IPS DF 19.7 (cell line): Measurements from ENCODE around the gene TTC23.

Source experiments
- DNase-seq: peaks from one replicate; pipeline ENCODE4 v3.0.0-alpha.2; 2013; ENCODE audit warnings: low read depth, low spot score

TTC23 gene

GRCh38 chr15:99165956-99166689 lies 83.3 kb downstream of the TTC23 start:
- no peak for DNase-seq

DNA sequence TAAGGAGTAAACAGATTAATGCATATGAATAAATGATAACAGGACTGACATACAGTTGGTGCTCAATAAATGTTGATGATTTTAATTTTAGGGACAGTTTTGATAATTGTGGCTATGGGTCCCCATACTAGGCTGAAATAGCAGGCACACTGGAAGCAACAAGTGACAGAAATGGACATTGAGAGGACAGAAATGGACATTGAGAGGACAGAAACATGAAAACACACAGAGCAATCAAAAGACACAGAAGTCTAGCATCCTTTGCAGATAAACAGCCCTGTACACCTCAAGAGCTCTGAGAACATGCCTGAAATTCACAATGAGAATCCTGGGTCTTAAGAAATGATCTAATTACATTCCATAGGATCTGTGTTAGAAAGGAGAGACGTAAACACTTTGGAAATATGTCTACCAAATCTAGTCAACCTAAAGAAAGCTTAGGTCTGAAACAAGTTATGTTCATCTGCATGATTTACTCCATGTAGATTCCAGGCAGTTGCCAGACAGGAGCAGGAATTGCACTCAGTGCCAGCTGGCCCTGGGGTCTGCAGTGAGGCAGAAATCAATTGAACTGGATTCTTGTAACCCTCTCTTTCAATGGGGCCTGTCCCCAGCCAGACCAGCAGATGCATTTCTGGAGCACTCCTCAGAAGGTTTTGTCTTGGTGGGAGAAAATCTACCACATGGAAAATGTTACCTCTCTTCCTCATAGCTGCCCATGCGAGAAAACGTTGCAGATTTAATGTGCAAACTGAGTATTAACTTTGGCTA lies 84.2 kb downstream of the TTC23 start:
- no peak for DNase-seq

DNA sequence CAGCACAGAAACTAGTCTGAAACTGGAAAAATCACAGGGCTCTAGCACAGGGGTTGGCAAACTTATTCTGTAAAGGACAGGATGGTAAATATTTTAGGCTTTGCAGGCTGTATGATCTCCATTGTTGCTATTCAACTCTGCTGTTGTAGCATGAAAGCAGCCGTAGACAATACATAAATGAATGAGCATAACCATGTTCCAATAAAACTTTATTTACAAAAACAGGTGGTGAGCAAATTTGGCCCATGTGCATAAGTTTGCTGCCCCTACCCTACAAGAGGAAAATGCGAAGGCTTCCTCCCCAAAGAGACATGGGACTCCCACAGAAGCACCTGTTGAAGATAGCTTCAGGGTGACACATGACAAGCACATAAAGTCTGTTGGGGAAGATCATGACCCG lies 85.3 kb downstream of the TTC23 start:
- DNase-seq = no peak

DNA sequence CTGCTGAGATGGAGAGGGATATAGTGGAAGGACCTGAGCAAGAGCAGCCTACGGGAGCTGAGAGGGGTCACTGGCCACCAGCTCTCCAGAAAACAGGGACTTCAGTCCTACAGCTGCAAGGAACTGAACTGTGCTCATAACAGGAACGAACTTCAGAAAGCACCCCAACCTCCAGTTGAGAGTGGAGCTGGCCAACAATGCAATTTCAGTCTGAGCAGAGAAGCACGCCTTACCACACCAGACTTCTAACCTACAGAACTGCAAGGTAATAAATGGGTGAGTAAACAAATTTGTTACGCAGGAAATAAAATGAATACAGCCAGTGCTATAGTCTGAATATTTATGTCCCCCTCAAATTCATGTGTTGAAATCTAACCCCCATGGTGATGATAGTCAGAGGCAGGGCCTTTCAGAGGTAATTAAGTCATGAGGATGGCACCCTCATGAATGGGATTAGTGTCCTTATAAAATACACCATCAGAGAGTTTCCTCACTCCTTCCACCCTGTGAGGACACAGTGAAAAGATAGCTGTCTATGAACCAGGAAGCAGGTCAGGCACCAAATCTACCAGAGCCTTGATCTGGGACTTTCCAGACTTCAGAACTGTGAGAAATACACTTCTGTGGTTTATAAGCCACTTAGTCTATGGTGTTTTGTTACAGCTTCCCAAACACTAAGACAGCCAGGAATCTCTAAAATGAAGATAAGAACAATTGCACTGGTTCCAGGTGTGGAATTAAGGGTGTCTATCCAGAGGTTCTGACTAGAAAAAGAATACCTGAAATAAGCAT lies 85.9 kb downstream of the TTC23 start:
- DNase-seq = no peak

DNA sequence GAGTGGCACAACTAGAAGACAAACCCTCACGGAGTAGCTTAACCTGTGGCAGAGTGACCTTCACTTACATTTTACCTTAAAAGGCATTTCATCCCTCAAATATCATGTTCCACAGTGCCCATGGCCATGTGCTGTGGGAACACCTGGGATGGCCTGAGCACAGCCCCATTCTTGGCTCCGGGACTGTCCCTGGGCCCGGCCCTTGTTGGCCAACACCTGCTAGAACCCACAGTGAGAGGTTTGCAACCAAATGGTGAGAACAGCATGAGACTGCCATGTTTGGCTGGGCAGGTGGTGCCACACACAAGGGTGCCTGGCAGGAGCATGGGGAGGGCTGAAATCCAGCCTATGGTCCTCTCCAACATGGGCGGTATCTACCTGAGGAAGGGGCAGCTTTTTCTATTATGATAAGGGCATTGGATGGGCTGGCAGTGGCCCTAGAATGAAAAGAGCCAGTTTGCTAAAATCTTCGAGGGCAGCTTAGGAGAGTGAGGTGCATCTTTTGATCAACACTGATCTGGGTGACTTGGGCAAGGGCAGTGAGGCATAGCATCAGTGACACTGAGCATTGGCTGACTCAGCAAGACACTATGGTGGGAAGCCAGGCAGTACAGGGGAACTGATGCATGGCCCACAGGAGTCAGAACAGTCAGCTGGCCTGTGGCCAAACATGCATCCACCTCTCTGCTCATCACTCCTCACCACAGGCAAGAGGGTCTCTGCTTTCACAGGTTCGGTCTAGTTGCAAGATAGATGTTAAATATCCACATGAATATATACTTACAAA lies 90.6 kb downstream of the TTC23 start:
- no peak for DNase-seq

GRCh38 chr15:99157456-99157855 lies 91.9 kb downstream of the TTC23 start:
- DNase-seq = no peak

DNA sequence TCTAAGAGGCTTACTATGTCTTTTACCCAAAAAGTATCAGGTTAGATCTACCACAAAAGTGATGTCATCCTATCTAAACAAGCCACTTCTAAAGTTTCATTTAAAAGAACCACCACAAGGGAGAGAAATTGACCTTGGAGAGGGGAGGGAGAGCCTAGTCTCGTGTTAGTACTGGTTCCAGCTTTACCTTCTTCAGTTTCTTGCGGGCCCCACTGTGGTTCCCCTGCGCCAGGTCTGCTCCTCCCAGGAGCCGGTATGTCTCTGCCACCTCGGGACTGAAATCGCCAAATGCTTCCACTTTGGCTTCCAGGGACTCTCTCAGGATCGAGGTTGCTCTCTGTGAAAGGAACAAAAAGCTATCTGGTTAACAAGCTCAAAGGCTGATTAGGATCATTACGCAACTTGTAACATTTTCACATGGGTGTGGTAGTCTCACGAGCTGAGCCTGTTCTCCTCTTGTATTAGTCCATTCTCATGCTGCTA lies 93.4 kb downstream of the TTC23 start:
- DNase-seq = no peak

DNA sequence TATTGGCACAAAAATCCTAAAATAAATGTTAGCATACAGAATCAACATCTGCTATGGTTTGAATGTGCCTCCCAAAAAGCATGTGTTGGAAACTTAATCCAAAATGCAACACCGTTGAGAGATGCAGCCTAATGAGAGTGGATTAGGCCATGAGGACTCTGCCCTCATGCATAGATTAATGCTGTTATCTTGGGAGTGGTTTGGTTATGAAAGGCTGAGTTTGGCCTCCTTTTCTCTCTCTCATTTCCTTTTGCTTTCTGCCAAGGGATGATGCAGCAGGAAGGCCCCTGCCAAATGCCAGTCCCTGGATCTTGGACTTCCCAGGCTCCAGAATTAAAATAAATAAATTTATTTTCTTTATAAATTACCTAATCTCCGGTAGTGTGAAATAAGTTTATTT lies 95.1 kb downstream of the TTC23 start:
- no peak for DNase-seq

DNA sequence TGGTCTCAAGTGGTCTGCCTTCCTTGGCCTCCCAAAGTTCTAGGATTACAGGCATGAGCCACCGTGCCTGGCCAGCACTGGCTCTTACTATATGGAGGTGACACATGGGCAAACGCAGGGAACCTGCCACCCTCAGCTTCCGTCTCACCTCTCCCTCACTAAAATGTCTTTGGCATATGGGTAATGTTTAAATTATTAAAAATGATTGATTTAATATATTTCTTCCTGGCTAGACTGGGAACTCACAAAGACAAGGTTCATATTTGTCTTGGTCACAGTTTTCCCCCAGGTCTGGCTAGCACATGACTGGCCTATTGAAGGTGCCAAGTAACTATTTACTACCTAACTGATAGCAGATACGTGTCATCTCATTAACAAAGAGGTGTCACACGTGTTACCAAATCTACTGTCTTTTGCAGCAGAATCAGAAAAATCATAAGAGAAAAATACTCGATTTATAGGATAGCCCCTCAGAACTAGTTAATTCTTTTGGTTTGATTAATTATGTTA lies 96.3 kb downstream of the TTC23 start:
- DNase-seq = no peak

GRCh38 chr15:99151156-99151555 lies 98.2 kb downstream of the TTC23 start:
- DNase-seq = no peak

- no peak for DNase-seq
Observed at GRCh38 chr15:99149366-99149765, 100.0 kb downstream of the TTC23 start.

DNA sequence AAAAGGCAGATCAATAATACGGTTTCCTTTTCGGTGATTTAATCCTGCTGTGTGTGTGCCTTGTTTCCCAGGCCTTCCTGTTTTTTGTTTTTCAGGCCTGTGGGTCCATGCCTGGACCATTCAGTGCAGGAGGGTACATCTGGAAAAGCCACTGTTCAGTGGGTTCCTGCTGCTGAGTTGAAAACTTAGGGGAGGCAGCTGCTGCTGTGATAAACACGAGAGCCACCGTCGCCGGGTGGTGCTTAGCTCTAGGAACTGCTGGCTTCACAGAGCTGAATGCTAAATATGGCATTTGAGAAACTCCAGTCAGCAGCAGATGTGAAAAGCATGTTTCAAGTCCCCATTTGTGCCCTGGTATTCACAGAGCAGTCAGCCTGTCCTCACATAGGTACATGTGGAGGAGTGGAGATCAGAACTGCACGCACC lies 100.5 kb downstream of the TTC23 start:
- no peak for DNase-seq

- no peak for DNase-seq
Observed at GRCh38 chr15:99146661-99147060, 102.7 kb downstream of the TTC23 start.

DNA sequence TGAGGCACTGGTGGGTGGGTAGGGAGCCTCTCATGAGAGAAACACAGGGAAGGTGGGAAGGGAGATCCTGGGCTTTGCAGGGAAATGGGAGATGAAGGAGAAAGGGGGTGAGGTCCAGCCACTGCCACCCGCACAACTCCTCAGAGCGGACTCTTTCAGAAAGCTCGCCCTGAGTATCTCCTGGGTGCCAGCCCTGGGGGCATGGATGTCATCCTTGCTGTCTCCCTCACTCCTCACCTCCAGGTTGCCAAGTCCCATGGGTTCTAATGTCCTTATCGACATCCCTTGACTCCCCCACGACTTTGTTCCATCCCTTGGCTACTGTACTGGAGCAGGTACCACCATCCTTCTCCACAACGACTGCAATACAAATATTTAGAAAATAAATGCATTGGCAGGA lies 103.6 kb downstream of the TTC23 start:
- no peak for DNase-seq

GRCh38 chr15:99145005-99145404 lies 104.4 kb downstream of the TTC23 start:
- no peak for DNase-seq

GRCh38 chr15:99143655-99144610 lies 105.4 kb downstream of the TTC23 start:
- no peak for DNase-seq

GRCh38 chr15:99143242-99143641 lies 106.1 kb downstream of the TTC23 start:
- DNase-seq = no peak

GRCh38 chr15:99142562-99142961 lies 106.8 kb downstream of the TTC23 start:
- no peak for DNase-seq

DNA sequence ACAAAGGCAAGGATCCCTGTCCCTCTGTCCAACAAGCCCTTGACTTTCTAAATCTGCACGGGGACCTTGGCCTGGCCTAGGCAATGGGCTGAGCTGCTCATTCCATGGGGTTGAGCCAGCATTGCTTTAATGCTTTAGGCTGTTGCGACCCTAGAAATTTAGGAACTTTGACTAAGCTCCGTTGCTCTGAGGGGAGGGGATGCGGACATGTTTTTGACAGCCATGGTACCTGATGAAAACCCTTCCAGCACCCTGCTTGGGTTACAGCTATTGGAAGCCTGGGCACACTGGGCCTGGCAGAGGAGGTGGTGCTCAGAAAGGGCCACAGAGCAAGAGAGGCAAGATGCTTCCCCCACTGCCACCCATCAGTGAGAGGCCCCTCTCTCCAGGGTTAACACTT lies 107.4 kb downstream of the TTC23 start:
- DNase-seq = no peak

GRCh38 chr15:99140590-99140989 lies 108.8 kb downstream of the TTC23 start:
- no peak for DNase-seq
